Smooth muscle cell (in vitro differentiated cells): ENCODE data around the gene CPLX1. TPM values are rescaled to one million over a fixed set of nuclear protein-coding genes. Genes with fewer than 3 reads are reported as not detected.

ENCODE experiments used
- DNase-seq: peaks from one replicate; lab custom pipeline; 2025; ENCODE audit not compliant: unreplicated experiment; lab: John Stamatoyannopoulos, UW
- H2AFZ ChIP-seq: fragments of 200-600 bp; sonication (generic); 2 replicates; pipeline ENCODE4 v1.6.0; 2016; ENCODE audit warnings: antibody characterized with exemption, low read depth, mild to moderate bottlenecking
- H3F3A ChIP-seq: fragments of 200-600 bp; sonication (generic); 2 replicates; pipeline ENCODE4 v1.6.0; 2017; ENCODE audit warnings: antibody characterized with exemption, low read depth
- H3K27ac ChIP-seq: fragments of 200-600 bp; sonication (generic); 2 replicates; pipeline ENCODE4 v1.5.1; 2016; ENCODE audit warnings: low read depth, mild to moderate bottlenecking
- H3K27me3 ChIP-seq: fragments of 200-600 bp; sonication (generic); 2 replicates; pipeline ENCODE4 v1.6.1; 2016; ENCODE audit warnings: low read depth, mild to moderate bottlenecking
- H3K36me3 ChIP-seq: fragments of 200-600 bp; sonication (generic); 2 replicates; pipeline ENCODE4 v1.5.1; 2016; ENCODE audit warnings: low read depth
- H3K4me1 ChIP-seq: fragments of 200-600 bp; sonication (generic); 2 replicates; pipeline ENCODE4 v1.5.1; 2016; ENCODE audit warnings: low read depth
- H3K4me2 ChIP-seq: fragments of 200-600 bp; sonication (generic); 2 replicates; pipeline ENCODE4 v1.6.0; 2016; ENCODE audit warnings: mild to moderate bottlenecking
- H3K4me3 ChIP-seq: fragments of 200-600 bp; sonication (generic); 2 replicates; pipeline ENCODE4 v1.5.1; 2016; ENCODE audit warnings: mild to moderate bottlenecking
- H3K79me2 ChIP-seq: fragments of 200-600 bp; sonication (generic); 2 replicates; pipeline ENCODE4 v1.6.0; 2016; ENCODE audit warnings: low read depth, mild to moderate bottlenecking
- H3K9ac ChIP-seq: fragments of 200-600 bp; sonication (generic); 2 replicates; pipeline ENCODE4 v1.6.0; 2016; ENCODE audit warnings: low read depth
- H3K9me3 ChIP-seq: fragments of 200-600 bp; sonication (generic); replicated peaks from 2 replicates; pipeline ENCODE4 v1.5.1; 2016; ENCODE audit warnings: low read depth
- H4K20me1 ChIP-seq: fragments of 200-600 bp; sonication (generic); 2 replicates; pipeline ENCODE4 v1.6.0; 2016; ENCODE audit warnings: low read depth
- WGBS: methylation state at CpG from one replicate; pipeline ENCODE4 v1.1.7; 2016; ENCODE audit warnings: low lambda C conversion rate; 5-methylcytosine and 5-hydroxymethylcytosine counted together
- polyA plus RNA-seq: library from polyadenylated mRNA; unstranded; fragments of >200 nt; fragmentation: Nextera tagmentation; extraction: Ambion mirVana; gene quantifications from 2 replicates; pipeline ENCODE4 v1.2.1, GENCODE V29; 2016
- total RNA-seq: library from RNA; depleted of rRNA; stranded (reverse); fragments of >200 nt; gene quantifications from 2 replicates; pipeline ENCODE4 v1.2.3, GENCODE V29; 2014
- TF ChIP-seq, protein P1 (sequence below): fragments of 200-600 bp; sonication (generic); IDR thresholded peaks from 2 replicates; pipeline ENCODE4 v1.5.1; 2017; ENCODE audit warnings: borderline replicate concordance, mild to moderate bottlenecking, antibody characterized with exemption; ENCODE audit not compliant: insufficient read depth, poor library complexity, severe bottlenecking

Gene CPLX1
- total and polyA plus RNA-seq, 2 experiments from 2014 or later = not detected

DNA sequence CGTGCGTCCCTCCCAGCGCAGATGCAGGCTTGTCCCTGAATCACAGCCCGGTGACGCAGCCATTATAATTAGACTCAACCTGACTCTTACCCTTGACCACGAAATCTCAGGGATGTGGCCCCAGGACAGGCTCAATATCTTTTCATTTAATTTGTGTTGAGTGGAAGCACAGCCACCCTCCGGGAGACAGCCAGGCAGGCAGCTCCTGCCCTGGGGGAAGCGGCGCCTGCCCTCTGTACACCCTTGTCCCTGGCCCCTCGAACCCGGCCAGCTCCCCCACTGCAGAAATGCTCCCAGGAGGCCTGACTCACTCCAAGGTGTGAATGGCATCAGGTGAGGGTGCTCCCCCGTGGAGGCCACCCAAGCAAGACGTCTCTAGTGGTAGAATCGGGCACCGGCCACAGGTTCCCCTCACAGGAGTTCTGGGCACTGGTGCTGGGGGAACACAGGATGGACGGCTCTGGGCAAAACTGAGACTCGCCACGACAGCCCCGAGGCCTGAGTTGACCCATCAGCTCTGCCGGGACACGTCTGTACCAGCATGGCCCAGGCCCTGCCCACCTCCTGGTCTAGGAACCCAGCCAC is 2.7 kb downstream of the CPLX1 start:
- no peak overlapping the region for H3K27ac ChIP-seq
- no peaks in the 10 kb centered on the region for H3K79me2 ChIP-seq
- 85% methylated on average over 21 of the region's 21 CpGs for WGBS
- TF ChIP-seq, protein P1, sequence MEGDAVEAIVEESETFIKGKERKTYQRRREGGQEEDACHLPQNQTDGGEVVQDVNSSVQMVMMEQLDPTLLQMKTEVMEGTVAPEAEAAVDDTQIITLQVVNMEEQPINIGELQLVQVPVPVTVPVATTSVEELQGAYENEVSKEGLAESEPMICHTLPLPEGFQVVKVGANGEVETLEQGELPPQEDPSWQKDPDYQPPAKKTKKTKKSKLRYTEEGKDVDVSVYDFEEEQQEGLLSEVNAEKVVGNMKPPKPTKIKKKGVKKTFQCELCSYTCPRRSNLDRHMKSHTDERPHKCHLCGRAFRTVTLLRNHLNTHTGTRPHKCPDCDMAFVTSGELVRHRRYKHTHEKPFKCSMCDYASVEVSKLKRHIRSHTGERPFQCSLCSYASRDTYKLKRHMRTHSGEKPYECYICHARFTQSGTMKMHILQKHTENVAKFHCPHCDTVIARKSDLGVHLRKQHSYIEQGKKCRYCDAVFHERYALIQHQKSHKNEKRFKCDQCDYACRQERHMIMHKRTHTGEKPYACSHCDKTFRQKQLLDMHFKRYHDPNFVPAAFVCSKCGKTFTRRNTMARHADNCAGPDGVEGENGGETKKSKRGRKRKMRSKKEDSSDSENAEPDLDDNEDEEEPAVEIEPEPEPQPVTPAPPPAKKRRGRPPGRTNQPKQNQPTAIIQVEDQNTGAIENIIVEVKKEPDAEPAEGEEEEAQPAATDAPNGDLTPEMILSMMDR = no peak
- no peaks in the 10 kb centered on the region for H3K9me3 ChIP-seq
- H3K4me3 ChIP-seq = no peak overlapping the region
- no peaks in the 10 kb centered on the region for H3K4me1 ChIP-seq
- H3K27me3 ChIP-seq = peaks cover 78% of the 10 kb centered on the region
- no peaks in the 10 kb centered on the region for H4K20me1 ChIP-seq
- H3K4me2 ChIP-seq = no peak overlapping the region
- no peak overlapping the region for H3K9ac ChIP-seq
- no peak overlapping the region for H2AFZ ChIP-seq
- no peaks in the 10 kb centered on the region for H3K36me3 ChIP-seq
- H3F3A ChIP-seq = no peaks in the 10 kb centered on the region
- no peak for DNase-seq

DNA sequence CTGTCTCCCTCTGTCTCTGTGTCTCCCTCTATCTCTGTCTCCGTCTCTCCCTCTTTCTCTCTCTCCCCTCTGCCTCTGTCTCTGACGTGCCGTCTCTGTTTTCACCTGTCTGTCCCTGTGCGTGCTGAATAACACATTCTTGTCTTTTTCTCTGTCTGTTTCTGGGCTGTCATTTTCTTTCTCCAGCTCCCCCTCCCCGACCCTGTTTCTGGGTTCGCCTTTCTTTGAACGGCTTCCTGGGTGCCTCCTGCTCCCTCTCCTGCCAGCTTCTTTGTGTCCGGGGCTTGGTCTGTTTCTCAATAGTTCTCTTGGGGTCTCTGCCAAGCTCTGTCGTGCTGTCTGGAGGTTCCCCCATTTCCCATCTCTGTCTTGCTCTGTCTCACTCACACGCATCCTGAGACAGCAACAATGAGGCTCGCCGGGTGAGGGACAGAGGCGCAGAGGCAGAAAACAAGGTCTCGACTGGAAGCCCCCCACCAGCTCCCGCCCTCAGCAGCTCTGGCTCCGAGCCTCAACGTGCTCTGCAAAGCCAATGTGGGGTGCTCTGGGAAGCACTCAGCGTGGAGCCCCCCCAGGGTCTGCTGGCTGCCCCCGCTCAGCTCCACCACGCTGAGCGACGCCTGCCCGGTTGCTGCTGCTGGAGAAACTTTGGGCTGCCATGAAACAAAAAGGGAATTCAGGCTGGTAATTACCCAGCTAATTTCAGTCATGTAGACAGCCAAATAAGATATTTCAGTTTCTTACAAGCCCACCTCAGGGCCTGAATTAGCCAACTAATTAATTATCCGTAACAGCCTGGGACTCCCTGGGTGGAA is 3.4 kb downstream of the CPLX1 start:
- Histone ChIP-seq H3K4me2 (no peak overlapping the region), H2AFZ (no peak overlapping the region), H3K27ac (no peak overlapping the region), H3K36me3 (no peaks in the 10 kb centered on the region), H3F3A (no peaks in the 10 kb centered on the region), H3K9me3 (no peaks in the 10 kb centered on the region), H3K9ac (no peak overlapping the region), H3K4me3 (no peak overlapping the region), H3K4me1 (no peaks in the 10 kb centered on the region), H3K79me2 (no peaks in the 10 kb centered on the region), H4K20me1 (no peaks in the 10 kb centered on the region), H3K27me3 (peaks cover 71% of the 10 kb centered on the region)
- WGBS = 82% methylated on average over 24 of the region's 24 CpGs
- no peak for DNase-seq
- TF ChIP-seq, protein P1 = no peak

DNA sequence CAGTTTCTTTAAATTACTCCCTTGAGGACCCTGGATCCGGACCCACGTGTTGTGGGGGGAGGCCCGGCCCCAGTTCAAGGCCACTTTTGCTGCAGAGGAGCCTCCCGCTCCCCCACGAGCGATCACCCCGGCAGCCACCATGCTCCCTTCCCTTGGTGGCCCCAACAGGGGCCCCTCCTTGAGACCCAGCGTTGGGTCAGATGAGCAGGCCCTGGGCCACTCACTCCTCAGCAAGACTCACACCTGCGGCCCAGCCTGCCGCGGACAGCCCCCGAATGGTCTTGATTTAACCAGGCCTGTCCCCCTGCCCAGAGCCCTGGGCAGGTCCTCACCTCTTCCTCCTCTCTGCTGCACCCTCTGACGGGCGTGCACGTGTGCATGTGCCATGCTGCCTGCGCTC is 4.3 kb downstream of the CPLX1 start:
- no peaks in the 10 kb centered on the region for H3K36me3 ChIP-seq
- no peaks in the 10 kb centered on the region for H3K79me2 ChIP-seq
- TF ChIP-seq, protein P1 = no peak
- H3K27ac ChIP-seq = no peak overlapping the region
- H3F3A ChIP-seq = no peaks in the 10 kb centered on the region
- WGBS = 89% methylated on average over 16 of the region's 16 CpGs
- H3K4me1 ChIP-seq = no peaks in the 10 kb centered on the region
- no peaks in the 10 kb centered on the region for H3K9me3 ChIP-seq
- H3K4me3 ChIP-seq = no peak overlapping the region
- H3K9ac ChIP-seq = no peak overlapping the region
- H3K4me2 ChIP-seq = no peak overlapping the region
- no peak for DNase-seq
- no peak overlapping the region for H2AFZ ChIP-seq
- peaks cover 66% of the 10 kb centered on the region for H3K27me3 ChIP-seq
- no peaks in the 10 kb centered on the region for H4K20me1 ChIP-seq
